ENCODE results near the gene SLC35E2B.

Gene SLC35E2B

DNA sequence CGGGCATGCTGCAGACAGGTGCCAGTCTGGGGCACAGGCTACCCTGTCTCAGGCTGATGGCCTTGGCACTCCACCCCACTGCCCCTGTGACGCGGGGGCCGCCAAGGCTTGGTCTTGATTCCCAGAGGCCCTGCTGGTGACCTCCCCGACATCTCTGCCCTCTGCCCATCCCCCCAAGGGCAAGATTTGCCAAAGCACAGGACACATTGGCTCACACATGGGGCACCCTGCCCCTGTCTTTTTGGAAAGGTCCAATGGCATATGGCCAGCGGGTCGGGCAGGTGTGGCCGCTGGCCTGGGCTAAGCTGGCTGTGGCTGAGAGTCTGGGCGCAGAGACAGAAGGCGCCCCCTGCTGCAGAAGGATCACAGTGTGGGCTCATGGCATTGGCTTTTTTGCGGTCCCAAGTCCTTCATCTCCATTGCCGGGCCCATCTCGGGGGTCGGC is 72.7 kb downstream of the SLC35E2B start (continued):
- TF ChIP-seq, protein P1, sequence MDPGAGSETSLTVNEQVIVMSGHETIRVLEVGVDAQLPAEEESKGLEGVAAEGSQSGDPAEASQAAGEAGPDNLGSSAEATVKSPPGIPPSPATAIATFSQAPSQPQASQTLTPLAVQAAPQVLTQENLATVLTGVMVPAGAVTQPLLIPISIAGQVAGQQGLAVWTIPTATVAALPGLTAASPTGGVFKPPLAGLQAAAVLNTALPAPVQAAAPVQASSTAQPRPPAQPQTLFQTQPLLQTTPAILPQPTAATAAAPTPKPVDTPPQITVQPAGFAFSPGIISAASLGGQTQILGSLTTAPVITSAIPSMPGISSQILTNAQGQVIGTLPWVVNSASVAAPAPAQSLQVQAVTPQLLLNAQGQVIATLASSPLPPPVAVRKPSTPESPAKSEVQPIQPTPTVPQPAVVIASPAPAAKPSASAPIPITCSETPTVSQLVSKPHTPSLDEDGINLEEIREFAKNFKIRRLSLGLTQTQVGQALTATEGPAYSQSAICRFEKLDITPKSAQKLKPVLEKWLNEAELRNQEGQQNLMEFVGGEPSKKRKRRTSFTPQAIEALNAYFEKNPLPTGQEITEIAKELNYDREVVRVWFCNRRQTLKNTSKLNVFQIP (CRISPR knock-in tag; IDR thresholded peaks at IDR 0.05; ENCODE audit: borderline replicate concordance, low read depth), result no peak

DNA sequence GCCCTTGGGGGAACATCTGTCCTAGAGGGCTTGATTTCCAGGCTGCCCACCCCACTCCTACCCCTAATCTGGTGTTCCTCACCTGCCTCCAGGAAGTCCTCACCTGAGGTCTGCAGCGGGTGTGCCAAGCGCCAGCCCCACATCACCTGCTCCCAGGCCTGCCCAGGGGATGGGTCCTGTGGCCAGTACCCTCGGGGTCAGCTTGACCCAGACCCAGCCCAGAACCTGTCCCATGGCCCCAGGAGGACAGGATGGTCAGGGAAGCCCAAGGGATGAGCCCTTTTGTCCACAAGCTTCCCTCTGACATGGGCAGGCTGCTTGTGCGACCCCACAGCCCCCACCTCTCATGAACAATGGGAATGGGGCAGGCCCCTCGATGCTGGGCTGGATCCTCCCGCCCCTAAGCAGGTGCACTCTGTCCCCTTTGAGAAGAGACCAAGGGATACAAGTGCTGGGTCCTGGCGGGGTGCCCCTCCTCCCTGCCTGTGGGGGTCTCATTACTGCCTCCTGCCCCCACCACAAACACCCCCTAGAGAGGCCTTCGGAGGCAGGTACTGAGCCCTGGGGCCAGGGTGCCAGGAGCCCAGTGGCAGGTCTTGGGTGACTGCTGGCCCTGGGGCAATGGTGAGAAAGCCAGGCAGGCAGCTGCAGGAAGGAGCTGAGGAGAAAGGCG is 74.1 kb downstream of the SLC35E2B start:
- TF ChIP-seq CREB5 (CRISPR knock-in tag; IDR thresholded peaks at IDR 0.05; ENCODE audit: low read depth) (no peak), SNAI2 (CRISPR knock-in tag; IDR thresholded peaks at IDR 0.05) (no peak), RARB (CRISPR knock-in tag; IDR thresholded peaks at IDR 0.05) (no peak), ZC3H10 (CRISPR knock-in tag; IDR thresholded peaks at IDR 0.05) (no peak), ZNF70 (CRISPR knock-in tag; IDR thresholded peaks at IDR 0.05) (no peak), TOX (CRISPR knock-in tag; IDR thresholded peaks at IDR 0.05; ENCODE audit: borderline replicate concordance) (no peak), BACH2 (CRISPR knock-in tag; IDR thresholded peaks at IDR 0.05; ENCODE audit: borderline replicate concordance) (no peak), PPARA (CRISPR knock-in tag; IDR thresholded peaks at IDR 0.05; ENCODE audit: borderline replicate concordance) (no peak), ZNF565 (CRISPR knock-in tag; conservative IDR thresholded peaks at IDR 0.05; ENCODE audit: low read depth) (no peak), GLIS3 (CRISPR knock-in tag; IDR thresholded peaks at IDR 0.05) (no peak)
- TF ChIP-seq, protein P2, sequence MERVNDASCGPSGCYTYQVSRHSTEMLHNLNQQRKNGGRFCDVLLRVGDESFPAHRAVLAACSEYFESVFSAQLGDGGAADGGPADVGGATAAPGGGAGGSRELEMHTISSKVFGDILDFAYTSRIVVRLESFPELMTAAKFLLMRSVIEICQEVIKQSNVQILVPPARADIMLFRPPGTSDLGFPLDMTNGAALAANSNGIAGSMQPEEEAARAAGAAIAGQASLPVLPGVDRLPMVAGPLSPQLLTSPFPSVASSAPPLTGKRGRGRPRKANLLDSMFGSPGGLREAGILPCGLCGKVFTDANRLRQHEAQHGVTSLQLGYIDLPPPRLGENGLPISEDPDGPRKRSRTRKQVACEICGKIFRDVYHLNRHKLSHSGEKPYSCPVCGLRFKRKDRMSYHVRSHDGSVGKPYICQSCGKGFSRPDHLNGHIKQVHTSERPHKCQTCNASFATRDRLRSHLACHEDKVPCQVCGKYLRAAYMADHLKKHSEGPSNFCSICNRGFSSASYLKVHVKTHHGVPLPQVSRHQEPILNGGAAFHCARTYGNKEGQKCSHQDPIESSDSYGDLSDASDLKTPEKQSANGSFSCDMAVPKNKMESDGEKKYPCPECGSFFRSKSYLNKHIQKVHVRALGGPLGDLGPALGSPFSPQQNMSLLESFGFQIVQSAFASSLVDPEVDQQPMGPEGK (CRISPR knock-in tag; IDR thresholded peaks at IDR 0.05; ENCODE audit: borderline replicate concordance), result no peak
- TF ChIP-seq, protein P3, sequence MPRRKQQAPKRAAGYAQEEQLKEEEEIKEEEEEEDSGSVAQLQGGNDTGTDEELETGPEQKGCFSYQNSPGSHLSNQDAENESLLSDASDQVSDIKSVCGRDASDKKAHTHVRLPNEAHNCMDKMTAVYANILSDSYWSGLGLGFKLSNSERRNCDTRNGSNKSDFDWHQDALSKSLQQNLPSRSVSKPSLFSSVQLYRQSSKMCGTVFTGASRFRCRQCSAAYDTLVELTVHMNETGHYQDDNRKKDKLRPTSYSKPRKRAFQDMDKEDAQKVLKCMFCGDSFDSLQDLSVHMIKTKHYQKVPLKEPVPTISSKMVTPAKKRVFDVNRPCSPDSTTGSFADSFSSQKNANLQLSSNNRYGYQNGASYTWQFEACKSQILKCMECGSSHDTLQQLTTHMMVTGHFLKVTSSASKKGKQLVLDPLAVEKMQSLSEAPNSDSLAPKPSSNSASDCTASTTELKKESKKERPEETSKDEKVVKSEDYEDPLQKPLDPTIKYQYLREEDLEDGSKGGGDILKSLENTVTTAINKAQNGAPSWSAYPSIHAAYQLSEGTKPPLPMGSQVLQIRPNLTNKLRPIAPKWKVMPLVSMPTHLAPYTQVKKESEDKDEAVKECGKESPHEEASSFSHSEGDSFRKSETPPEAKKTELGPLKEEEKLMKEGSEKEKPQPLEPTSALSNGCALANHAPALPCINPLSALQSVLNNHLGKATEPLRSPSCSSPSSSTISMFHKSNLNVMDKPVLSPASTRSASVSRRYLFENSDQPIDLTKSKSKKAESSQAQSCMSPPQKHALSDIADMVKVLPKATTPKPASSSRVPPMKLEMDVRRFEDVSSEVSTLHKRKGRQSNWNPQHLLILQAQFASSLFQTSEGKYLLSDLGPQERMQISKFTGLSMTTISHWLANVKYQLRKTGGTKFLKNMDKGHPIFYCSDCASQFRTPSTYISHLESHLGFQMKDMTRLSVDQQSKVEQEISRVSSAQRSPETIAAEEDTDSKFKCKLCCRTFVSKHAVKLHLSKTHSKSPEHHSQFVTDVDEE (CRISPR knock-in tag; IDR thresholded peaks at IDR 0.05), result no peak

DNA sequence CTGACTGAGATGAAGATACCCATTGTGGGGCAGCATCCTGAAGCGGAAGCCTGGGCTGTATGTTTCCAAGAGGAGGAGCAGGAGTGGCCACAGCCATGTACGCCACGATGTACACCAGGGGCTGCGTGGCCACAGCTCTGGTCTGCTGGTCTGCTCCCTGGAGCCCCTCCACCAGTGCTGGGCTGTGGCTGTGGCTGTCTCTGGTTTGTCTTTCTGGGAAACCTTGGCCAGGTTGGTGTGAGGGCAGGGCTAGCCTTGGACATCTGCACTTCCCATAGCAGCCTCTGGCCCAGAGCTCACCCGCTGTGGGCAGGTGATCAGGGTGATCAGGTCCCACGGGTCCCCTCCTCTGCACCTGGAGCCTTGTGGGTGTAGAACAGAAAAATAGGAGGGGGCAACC is 74.7 kb downstream of the SLC35E2B start:
- no peak for TF ChIP-seq ZC3H10 (CRISPR knock-in tag; IDR thresholded peaks at IDR 0.05)
- TF ChIP-seq ZNF565 (CRISPR knock-in tag; conservative IDR thresholded peaks at IDR 0.05; ENCODE audit: low read depth), result no peak
- TF ChIP-seq ZNF8 (CRISPR knock-in tag; IDR thresholded peaks at IDR 0.05), result no peak
- no peak for TF ChIP-seq ESRRG (CRISPR knock-in tag; IDR thresholded peaks at IDR 0.05)
- no peak for TF ChIP-seq ZNF70 (CRISPR knock-in tag; IDR thresholded peaks at IDR 0.05)
- TF ChIP-seq, protein P3 (CRISPR knock-in tag; IDR thresholded peaks at IDR 0.05), result no peak
- no peak for TF ChIP-seq GLIS3 (CRISPR knock-in tag; IDR thresholded peaks at IDR 0.05)
- TF ChIP-seq ISL1 (CRISPR knock-in tag; IDR thresholded peaks at IDR 0.05), result no peak
- TF ChIP-seq CSDC2 (CRISPR knock-in tag; IDR thresholded peaks at IDR 0.05), result no peak
- TF ChIP-seq, protein P2 (CRISPR knock-in tag; IDR thresholded peaks at IDR 0.05; ENCODE audit: borderline replicate concordance), result no peak
- no peak for TF ChIP-seq TCF4 (CRISPR knock-in tag; IDR thresholded peaks at IDR 0.05; ENCODE audit: borderline replicate concordance)
- TF ChIP-seq TOX (CRISPR knock-in tag; IDR thresholded peaks at IDR 0.05; ENCODE audit: borderline replicate concordance), result no peak
- no peak for TF ChIP-seq ZFP3 (CRISPR knock-in tag; IDR thresholded peaks at IDR 0.05)
- no peak for TF ChIP-seq SNAI2 (CRISPR knock-in tag; IDR thresholded peaks at IDR 0.05)
- TF ChIP-seq, protein P1 (CRISPR knock-in tag; IDR thresholded peaks at IDR 0.05; ENCODE audit: borderline replicate concordance, low read depth), result no peak
- TF ChIP-seq ZFP30 (CRISPR knock-in tag; IDR thresholded peaks at IDR 0.05), result no peak
- no peak for TF ChIP-seq OSR1 (CRISPR knock-in tag; IDR thresholded peaks at IDR 0.05)
- TF ChIP-seq RARB (CRISPR knock-in tag; IDR thresholded peaks at IDR 0.05), result no peak
- no peak for TF ChIP-seq BACH2 (CRISPR knock-in tag; IDR thresholded peaks at IDR 0.05; ENCODE audit: borderline replicate concordance)
- no peak for TF ChIP-seq ARNTL (CRISPR knock-in tag; IDR thresholded peaks at IDR 0.05; ENCODE audit: borderline replicate concordance, low read depth)

More for the DNA sequence above, 74.1 kb downstream of the SLC35E2B start:
- ATAC-seq, result no peak

More for the DNA sequence above, 74.7 kb downstream of the SLC35E2B start:
- ATAC-seq, result no peak

All from SK-N-SH treated with all-trans-retinoic acid at 6 μM for 48 hours (cell line).